GM19043 (cell line): ENCODE measurements around the gene TRMT11.
A peak's percentile ranks its signal among the peaks of the same experiment; 100 is the strongest.
"Not testable (repeated sequence)": the region's sequence is repeated elsewhere in the genome, so short reads cannot be mapped to it uniquely, and the experiment has no call there.

Experiments used
- ATAC-seq: cut with Tn5 transposase; IDR thresholded peaks from one replicate; pipeline ENCODE4 v1.9.1; 2021; ENCODE audit warnings: low read depth; ENCODE audit not compliant: unreplicated experiment

Gene TRMT11

DNA sequence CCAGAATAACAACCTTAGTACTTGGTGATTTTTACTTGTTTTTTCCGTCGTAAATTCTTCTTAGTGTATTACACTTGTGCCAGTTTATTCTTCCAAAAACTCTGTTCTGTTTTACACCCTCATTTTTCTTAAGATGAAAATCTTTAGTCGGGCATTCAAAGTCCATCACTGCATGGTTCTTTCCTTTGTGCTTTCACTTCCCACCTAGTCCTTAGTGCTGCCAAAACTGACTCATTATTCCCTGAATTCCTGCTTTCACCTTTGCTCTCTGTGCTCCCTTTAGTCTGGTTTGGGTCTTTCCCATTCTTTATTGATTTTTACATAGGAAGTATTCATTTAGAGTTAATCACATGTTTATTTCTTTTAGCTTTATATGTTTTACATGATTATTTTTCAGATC is 3.3 kb downstream of the TRMT11 start:
- no peak for ATAC-seq

DNA sequence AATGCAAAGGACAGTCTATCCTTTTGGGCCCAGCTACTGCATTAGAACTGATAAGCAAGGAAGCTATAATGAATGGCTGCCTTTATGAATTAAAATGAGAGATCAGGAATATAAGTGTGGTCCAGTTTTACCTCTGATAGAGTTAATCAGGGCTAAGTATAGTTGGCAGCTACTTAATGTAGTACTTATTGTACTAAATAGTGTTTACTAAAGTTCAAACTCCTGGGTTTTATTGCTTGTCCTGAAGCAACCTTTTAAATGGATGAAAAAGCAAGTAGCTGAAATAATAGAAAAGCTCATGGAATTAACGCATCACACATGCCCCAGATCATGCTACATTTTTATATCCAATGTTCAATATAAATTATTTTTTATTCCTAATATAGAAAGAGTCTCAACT is 5.3 kb downstream of the TRMT11 start:
- no peak for ATAC-seq

- ATAC-seq: no peak
These were observed 8.5 kb downstream of the TRMT11 start for GRCh38 chr6:125994670-125995488.

DNA sequence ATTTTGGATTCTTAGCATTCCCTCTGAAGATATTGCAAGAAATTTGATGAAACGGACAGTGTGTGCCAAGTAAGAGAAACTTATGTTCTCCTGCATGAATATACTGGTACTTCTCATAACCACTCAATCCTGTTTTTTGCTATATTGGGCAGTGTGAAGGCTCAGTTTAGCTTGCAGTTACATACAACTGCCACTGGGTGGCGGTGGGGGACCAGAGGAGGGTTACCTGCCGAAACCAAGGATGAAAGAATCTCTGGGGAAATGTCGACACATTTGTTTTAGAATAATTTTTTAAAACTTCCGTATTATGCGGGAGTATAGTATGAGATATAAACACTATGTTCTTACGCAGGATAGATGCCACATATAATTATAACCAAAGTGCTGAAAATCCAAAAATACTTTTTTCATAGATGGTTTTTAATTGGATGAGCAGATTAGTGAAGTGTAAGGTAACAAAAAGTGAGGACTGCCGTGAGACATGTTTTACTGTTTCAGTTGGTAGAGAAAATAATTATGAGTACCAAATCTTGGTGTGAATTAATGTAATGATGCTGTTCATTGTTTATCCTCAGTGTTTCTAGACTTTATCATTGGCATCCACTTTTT is 9.7 kb downstream of the TRMT11 start:
- peak; percentile 96 for ATAC-seq

DNA sequence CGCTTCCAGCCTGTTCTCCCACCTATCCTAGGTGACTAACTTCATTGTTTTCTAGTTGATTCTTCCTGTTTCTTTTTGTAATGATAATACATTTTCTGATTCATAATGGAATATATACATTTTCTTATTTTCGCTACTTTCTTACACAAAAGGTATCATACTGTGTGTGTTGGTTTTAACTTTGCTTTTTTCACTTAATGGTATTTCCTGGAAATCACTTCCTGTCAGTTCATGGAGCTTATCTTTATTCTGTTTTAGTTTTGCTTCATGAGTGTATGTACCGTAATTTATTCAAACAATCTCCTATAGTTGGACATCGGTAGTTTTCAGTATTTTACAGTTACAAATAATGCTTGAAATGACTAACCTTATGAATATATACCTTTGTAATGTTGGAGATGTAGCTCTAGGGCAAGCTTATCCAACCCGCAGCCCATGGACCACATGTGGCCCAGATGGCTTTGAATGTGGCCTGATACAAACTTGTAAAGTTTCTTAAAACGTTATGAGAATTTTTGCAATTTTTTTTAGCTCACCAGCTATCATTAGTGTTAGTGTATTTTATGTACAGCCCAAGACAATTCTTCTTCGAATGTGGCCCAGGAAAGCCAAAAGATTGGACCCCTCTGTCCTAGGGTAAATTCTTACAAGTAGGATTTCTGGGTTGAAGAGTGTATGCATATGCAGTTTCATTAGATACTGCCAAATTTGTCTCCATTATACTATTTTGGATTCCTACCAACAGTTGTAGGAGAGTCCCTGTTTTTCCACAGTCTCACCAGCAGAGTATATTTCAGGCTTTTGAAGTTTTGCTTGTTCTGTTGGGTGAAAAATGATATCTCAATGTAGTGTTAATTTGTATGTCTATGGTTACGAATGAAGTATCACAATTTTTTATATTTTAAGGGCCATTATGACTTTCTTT is 16.7 kb downstream of the TRMT11 start:
- no peak for ATAC-seq

- ATAC-seq: no peak
These were observed 21.5 kb downstream of the TRMT11 start for GRCh38 chr6:126007800-126008199.

DNA sequence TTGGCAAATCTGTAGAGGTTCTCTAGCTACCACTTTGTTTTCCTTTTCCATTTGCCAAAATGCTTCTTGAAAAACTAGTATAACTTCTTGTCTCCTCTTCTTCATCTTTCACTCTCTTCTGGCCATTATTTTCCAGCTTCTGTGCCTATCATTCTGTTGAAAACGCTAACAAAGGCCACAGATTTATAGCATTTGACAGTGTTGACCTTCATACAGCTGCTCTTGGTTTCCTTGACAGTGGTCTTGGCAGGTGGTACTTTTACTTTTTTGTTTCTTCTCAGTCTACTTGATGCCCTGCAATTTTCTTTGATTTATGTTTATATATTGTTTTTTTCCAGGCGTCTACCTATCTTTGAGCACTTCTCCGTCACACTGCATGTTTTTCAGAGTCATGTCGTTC is 23.7 kb downstream of the TRMT11 start:
- no peak for ATAC-seq

- ATAC-seq: no peak
These were observed 29.5 kb downstream of the TRMT11 start for GRCh38 chr6:126015863-126016262.

- no peak for ATAC-seq
These were observed 30.3 kb downstream of the TRMT11 start for GRCh38 chr6:126016591-126016990.

DNA sequence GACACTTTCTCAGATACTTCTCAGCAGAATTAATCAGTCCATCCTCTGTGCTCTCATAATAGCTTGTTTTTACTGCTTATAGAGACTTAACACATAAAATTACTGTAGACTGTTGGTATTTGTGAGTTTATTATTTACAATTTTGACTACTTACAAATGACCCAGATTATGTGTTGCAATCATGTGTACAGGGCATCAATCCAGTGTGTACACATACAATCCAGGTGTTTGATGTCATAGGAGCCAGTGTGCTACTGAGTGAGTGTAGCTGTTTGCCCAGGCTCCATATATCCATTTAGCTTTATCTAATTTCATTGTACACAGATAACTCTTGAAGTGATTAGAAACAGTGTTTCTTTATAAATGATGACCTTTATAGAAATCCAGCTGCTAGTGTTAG is 31.3 kb downstream of the TRMT11 start:
- ATAC-seq: no peak

DNA sequence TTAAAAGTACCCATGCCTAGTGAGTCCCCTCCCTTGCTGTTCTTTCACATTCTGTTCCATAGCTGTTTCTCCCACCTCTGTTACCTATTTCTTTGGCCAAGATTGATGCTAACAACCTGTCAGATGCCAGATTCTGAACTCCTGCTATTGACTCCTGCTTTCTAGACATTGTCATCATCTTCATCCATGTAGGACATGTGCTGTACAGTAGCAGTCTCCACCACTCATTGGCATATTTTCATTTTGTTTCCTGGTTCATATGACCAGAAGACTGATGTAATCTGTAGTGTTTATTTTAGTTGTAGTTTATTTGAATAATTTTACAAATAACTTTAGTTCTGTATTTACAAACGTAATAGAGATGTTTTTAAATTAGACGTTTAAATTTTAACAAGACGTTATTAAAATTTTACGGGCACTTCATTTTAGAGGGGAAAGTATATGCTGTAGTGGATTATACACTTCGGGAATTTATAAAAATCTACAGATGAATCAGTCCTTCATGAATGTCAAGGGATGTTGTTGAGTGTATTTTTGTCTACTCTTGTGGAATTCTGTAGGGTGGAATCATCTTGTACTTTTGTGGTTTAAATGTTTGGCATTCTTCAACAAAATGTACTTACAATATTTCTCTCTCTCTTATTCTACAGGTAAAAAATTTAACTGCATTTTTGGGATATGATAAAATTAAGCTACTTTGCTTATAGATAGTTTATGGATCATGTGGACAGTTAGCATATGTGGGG is 34.1 kb downstream of the TRMT11 start:
- no peak for ATAC-seq

GRCh38 chr6:126023474-126023873 is 37.1 kb downstream of the TRMT11 start:
- ATAC-seq: not testable (repeated sequence)

DNA sequence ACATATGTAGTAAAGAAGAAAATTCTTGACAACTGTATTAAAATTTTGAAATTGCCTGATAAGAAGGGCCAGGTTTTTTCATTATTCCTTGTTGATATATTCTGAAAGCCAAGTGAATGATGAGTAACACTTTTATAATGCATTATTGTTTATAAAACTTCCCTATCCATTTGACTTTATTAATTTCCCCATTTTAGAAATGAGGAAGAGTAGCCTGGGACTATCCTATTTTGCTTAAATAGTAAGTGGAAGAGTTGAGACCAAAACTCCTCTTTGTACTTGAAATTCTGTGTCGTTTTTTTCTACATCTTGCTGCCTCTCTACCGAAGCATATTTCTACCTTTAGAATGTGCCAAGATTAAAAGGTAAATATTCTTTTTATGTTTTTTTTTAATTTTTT is 39.7 kb downstream of the TRMT11 start:
- ATAC-seq: no peak

DNA sequence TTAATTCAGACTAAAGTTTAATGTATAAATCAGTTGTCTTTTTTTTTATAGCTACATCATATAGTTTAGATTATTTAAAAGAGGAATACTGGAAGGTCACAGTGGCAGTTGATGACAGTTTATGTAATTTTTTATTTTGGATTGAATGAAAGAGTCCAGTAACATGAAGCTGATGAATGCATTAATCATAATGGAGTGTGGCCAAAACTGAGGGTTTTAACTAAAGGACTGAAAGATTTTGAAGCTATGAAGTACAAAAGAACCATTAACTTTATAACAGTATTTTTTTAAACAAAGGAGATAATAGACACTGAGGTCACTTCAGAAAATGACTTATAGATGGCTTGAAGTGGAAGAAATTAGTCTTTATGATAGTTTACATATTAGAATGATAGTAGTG is 41.3 kb downstream of the TRMT11 start:
- ATAC-seq: no peak

DNA sequence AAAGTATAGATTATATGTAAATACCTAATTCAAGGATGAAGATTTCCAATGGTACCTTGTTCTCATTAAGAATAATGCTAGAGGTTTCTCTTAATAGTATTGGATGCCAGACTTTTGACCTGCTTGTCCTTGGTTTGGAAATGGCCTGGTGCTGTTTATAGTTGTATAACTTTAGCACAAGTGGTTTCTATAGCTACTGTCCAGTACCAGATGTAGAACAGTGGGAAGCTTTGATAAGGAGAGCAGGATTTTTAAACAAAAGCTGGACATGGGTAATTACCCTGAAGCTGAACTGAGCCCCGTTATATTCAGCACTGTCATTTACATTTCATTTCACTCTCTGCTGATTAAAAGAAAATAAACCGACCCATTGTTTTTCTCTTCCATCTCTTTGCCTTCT is 43.7 kb downstream of the TRMT11 start:
- no peak for ATAC-seq

DNA sequence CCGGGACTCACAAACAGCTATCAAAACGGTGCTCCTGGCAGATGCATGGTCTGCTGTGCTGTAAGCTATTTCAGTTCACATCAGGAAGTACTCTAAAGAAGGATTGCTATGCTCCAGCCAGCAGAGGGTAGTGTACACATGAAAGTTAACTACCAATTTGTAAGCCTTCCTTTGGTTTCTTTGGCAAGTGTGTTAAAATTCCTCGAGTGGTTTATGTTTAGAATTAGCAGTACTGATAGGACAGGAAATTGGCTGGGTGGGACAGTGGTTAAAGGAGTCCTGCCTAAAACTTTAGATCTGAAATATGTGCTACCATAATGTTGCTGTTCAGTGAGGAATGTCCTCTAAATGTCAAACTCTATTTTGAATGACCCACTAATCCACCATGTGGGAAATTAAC is 47.4 kb downstream of the TRMT11 start:
- ATAC-seq: peak; percentile 92

- no peak for ATAC-seq
These were observed 48.3 kb downstream of the TRMT11 start for GRCh38 chr6:126034656-126035055.

DNA sequence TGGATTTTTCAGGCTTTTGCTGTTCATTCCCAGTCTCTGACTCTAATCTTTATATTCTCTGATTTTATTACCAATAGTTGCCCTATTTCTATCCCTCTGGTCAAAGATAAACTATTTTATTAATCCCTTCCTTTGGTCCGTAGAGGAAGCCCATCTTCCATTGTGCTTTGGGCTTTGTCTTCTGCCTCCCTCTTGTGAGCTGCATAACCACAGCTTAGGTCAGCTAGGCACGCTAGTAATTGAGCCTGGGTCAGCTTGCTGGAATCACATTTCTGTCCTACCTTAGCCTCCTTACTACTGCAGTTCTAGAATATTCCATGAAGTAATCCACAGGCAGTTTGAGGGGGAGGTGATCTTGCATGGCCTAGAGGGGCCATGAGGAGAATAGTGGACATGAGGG is 49.4 kb downstream of the TRMT11 start:
- ATAC-seq: no peak

DNA sequence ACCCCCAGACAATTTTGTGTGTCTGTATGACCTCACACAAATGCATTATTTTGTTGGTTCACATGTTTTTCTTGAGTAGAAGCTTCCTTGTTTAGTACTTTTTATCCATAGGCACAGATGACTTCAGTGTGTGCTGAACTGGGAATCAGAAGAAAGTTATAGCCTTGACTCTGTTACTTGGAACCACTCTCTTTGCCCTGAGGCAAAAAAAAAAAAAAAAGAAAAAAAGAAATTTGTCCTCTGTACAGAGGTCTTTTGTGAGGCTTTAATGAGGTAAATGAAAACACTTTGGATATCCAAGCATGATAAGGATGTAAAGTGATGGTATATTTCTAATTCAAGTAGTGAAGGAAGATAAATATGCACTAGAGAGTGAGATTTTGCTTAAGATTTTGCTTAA is 51.9 kb downstream of the TRMT11 start:
- no peak for ATAC-seq

GRCh38 chr6:126039284-126039683 is 52.9 kb downstream of the TRMT11 start:
- ATAC-seq: no peak

DNA sequence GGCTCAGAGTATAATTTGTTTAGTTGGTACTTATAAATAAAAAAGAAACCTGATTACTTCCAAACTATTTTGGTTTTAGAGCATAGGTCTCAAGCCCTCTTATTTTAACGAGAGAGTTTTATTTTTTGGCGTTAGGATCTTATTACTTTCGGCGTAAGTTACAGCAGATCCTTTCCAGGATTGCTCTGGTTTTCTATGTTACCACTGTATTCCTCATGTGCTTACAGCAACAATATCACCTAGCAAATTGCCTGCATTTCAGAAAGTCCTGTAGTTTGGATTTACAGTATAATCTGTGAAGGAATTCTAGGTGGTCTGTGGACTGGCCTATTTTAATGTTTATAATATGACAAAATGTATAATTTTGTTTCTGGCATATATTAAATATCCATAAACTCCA is 54.1 kb downstream of the TRMT11 start:
- no peak for ATAC-seq
